Cardiac muscle cell (in vitro differentiated cells and primary cell): ENCODE data around the gene MYH7. TPM values are rescaled to one million over a fixed set of nuclear protein-coding genes. Genes with fewer than 3 reads are reported as not detected.

Experiments used
- DNase-seq, 2 donors: peaks; one replicate each; pipeline versions ENCODE4 v3.0.0 to v3.0.0-alpha.2; 2010 to 2017; ENCODE audit warnings: low read depth in 1 of 2, low spot score in 1 of 2
- H3K27ac ChIP-seq: fragments of 200-600 bp; sonication (generic); 2 replicates; pipeline ENCODE4 v1.5.1; 2016
- H3K27me3 ChIP-seq: fragments of 200-600 bp; sonication (generic); 2 replicates; pipeline ENCODE4 v1.6.0; 2016; ENCODE audit warnings: control low read depth
- H3K36me3 ChIP-seq: fragments of 200-600 bp; sonication (generic); 2 replicates; pipeline ENCODE4 v1.5.1; 2016; ENCODE audit warnings: control low read depth
- H3K4me1 ChIP-seq: fragments of 200-600 bp; sonication (generic); 2 replicates; pipeline ENCODE4 v1.8.1; 2017; ENCODE audit warnings: low read depth, mild to moderate bottlenecking, mixed run types
- H3K4me3 ChIP-seq: fragments of 200-600 bp; sonication (generic); 2 replicates; pipeline ENCODE4 v1.5.1; 2016; ENCODE audit warnings: mild to moderate bottlenecking
- H3K9me3 ChIP-seq: fragments of 200-600 bp; sonication (generic); 2 replicates; pipeline ENCODE4 v1.5.1; 2017; ENCODE audit warnings: low read depth, mild to moderate bottlenecking, control low read depth
- polyA plus RNA-seq: library from polyadenylated mRNA; unstranded; fragments of >200 nt; fragmentation: Nextera tagmentation; extraction: Ambion mirVana; gene quantifications from 2 replicates; pipeline ENCODE4 v1.2.1, GENCODE V29; 2016
- total RNA-seq: library from RNA; depleted of rRNA; stranded (reverse); fragments of >200 nt; gene quantifications from 2 replicates; pipeline ENCODE4 v1.2.3, GENCODE V29; 2016
- TF ChIP-seq, protein P1 (sequence below): IDR thresholded peaks from 2 replicates; pipeline ENCODE4 v1.5.1; 2012; ENCODE audit warnings: low read depth, mild to moderate bottlenecking, low read length

Gene MYH7
- total and polyA plus RNA-seq, 2 experiments from 2014 or later: 82.8 to 117 TPM

DNA sequence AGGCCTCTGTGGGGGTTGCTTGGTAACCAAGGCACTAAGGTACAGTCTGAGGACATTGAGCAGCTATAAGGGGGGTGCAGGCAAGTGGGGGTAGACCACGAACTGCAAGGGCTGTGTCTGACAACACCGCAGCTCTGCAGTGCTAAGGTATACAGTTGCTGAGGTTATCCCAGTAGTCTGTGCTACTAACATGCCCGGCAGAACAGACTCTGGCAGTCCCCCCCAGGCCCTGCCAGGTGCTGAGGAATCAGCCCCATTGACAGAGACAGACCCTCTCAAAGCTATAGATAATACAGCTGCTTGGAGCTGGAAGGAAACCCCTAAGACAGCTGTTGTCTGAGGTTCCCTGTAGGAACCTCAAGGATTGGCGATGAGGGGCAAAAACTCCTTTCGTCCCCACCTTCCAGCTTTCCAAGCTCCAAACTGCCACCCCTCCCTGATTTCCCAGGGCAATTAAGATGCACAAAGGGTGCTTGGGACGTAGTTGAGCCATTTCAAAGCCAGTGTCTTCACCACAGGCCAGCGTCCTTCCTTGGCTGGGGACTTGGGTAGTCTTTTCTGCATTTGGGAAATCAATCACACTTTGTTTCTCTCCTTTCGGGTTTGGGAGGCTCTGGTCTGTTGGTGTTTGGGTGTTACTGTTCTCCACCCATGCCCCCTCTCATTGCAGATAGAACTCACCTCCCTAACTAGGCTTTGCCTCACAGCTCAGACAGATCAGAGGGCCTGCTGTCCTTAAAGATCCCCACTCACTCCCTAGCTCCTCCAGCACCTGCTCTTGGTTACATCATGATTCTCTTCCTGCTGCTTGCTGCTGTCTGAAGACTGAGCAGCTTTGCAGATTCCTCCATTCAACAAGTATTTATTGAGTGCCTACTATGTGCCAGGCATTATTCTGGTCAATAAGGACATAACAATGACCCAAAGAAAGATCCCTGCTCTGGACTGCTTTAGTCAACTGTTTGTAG, 2.0 kb upstream of the MYH7 start:
- DNase-seq: no peak

DNA sequence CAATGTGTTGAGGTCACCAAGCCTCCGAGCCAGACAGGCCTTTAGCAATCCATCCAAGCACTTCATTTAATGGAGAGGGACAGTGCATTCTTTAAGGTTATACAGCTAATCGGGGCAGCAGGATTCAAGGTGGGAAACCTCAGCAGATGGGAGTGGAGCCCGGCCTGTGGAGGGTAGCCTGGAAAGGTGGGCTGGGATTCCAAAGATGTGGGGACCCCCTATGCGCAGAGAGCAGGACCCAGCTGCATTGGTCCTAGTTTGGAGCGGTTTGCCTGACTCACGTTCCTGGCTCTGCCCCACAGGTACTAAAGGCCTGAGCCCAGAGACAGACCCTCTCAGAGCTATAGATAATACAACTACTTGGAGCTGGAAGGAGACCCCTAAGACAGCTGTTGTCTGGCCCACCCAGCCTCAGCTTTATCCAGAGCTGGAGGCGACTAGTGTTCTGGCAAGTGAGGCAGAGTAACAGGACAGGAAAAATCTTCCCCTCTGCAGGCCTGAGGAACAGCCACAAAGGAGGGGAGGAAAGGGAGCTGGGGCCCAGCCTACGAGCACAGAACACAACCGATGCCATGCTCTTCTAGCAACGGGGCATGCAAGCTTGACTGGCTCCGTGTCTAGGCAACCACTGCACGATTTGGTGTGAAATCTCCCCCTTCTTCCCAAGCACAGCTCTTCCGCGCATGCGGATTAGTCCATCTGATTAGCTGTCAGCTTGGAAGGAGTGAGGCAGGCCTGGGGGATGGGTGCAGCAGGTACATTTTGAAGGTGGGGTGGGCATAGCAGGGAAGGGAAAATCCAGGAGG, 1.1 kb upstream of the MYH7 start:
- TF ChIP-seq, protein P1, sequence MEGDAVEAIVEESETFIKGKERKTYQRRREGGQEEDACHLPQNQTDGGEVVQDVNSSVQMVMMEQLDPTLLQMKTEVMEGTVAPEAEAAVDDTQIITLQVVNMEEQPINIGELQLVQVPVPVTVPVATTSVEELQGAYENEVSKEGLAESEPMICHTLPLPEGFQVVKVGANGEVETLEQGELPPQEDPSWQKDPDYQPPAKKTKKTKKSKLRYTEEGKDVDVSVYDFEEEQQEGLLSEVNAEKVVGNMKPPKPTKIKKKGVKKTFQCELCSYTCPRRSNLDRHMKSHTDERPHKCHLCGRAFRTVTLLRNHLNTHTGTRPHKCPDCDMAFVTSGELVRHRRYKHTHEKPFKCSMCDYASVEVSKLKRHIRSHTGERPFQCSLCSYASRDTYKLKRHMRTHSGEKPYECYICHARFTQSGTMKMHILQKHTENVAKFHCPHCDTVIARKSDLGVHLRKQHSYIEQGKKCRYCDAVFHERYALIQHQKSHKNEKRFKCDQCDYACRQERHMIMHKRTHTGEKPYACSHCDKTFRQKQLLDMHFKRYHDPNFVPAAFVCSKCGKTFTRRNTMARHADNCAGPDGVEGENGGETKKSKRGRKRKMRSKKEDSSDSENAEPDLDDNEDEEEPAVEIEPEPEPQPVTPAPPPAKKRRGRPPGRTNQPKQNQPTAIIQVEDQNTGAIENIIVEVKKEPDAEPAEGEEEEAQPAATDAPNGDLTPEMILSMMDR: no peak
- Histone ChIP-seq H3K27ac (peak overlapping the region; percentile 100), H3K9me3 (no peaks in the 10 kb centered on the region), H3K27me3 (no peaks in the 10 kb centered on the region), H3K36me3 (no peaks in the 10 kb centered on the region), H3K4me1 (peaks cover 89% of the 10 kb centered on the region), H3K4me3 (no peak overlapping the region)
- DNase-seq: peak in 1 of 2 donors; percentile 15

More for the DNA sequence above, 2.0 kb upstream of the MYH7 start:
- Histone ChIP-seq H3K4me3 (no peak overlapping the region), H3K36me3 (no peaks in the 10 kb centered on the region), H3K27ac (peak overlapping the region; percentile 100), H3K4me1 (peaks cover 97% of the 10 kb centered on the region), H3K9me3 (no peaks in the 10 kb centered on the region), H3K27me3 (no peaks in the 10 kb centered on the region)
- TF ChIP-seq, protein P1: no peak

DNA sequence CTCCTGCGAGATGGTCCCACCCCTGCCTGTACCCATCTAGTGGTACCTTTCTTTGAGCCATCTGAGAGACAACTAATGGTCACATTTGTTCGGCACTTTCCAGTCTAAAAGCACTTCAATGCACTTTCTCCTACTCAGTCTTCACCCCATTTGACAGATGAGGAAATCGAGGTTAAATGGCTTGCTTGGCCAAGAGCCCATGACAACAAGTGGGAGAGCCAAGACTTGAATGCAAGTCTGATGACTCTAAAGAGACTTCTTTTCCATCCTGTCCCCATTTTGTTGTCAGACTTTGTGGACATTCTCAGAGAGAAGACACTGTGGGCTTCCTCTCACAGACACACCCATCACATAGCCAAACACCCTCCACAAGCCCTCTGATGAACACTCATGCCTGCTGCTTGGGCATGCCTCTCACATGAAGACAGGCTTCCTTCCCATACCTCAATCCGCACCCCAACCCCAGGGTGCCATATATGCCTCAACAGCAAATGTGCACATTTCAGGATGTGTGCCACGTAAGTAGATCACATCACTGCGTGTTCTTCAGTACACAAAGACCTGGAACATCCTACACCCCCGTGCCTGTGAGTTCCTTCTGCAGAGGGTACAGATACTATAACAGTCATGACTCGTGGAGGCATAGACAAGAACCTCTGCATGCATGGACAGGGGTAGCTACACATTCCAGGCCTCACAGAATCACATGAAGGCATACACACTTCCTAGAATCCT, 805 bp downstream of the MYH7 start:
- no peaks in the 10 kb centered on the region for H3K27me3 ChIP-seq
- no peaks in the 10 kb centered on the region for H3K9me3 ChIP-seq
- peaks cover 70% of the 10 kb centered on the region for H3K4me1 ChIP-seq
- DNase-seq: no peak
- peak overlapping the region; percentile 100 for H3K27ac ChIP-seq
- TF ChIP-seq, protein P1: no peak
- H3K36me3 ChIP-seq: no peaks in the 10 kb centered on the region
- no peak overlapping the region for H3K4me3 ChIP-seq

DNA sequence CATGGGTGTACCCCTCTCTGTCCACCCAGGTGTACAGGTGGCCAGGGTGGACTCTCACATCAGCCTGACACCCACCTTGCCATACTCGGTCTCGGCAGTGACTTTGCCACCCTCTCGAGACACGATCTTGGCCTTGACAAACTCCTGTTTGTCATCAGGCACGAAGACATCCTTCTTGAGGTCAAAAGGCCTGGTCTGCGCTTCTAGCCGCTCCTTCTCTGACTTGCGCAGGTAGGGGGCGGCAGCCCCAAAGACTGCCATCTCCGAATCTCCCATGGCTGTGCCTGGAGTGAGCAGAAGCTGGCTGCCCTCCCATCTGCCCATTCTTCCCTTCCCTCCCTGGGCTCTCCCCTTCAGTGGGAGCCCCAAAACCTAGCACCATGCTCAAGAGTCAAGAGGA, 2.0 kb downstream of the MYH7 start:
- DNase-seq: no peak
- TF ChIP-seq, protein P1: no peak
- peaks cover 58% of the 10 kb centered on the region for H3K4me1 ChIP-seq
- H3K9me3 ChIP-seq: no peaks in the 10 kb centered on the region
- no peaks in the 10 kb centered on the region for H3K27me3 ChIP-seq
- H3K27ac ChIP-seq: peak overlapping the region; percentile 25
- H3K36me3 ChIP-seq: no peaks in the 10 kb centered on the region
- H3K4me3 ChIP-seq: no peak overlapping the region

DNA sequence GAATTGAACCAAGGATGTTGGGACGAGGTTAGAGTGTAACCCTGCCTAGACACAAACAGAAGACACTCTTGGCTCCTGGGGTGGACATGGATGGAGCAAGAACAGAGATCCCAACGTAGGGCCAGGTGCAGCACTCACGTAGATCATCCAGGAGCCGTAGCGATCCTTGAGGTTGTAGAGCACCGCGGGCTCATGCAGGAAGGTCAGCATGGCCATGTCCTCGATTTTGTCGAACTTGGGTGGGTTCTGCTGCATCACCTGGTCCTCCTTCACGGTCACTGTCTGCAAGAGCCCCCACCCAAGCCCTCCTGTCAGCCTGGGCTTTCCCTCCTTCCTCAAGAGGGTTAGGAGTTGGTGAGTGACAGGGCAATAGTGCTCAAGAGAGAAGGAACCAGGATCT, 2.5 kb downstream of the MYH7 start:
- peak overlapping the region; percentile 38 for H3K27ac ChIP-seq
- H3K36me3 ChIP-seq: no peaks in the 10 kb centered on the region
- H3K9me3 ChIP-seq: no peaks in the 10 kb centered on the region
- no peaks in the 10 kb centered on the region for H3K27me3 ChIP-seq
- no peak for DNase-seq
- H3K4me3 ChIP-seq: no peak overlapping the region
- TF ChIP-seq, protein P1: no peak
- H3K4me1 ChIP-seq: peaks cover 56% of the 10 kb centered on the region
